KG1 (cell line): Measurements from ENCODE around the gene SMIM44.
"Not testable (repeated sequence)": the region's sequence is repeated elsewhere in the genome, so short reads cannot be mapped to it uniquely, and the experiment has no call there.

Source experiments
- DNase-seq: peaks from one replicate; lab custom pipeline; 2025; lab: John Stamatoyannopoulos, UW

SMIM44 gene

DNA sequence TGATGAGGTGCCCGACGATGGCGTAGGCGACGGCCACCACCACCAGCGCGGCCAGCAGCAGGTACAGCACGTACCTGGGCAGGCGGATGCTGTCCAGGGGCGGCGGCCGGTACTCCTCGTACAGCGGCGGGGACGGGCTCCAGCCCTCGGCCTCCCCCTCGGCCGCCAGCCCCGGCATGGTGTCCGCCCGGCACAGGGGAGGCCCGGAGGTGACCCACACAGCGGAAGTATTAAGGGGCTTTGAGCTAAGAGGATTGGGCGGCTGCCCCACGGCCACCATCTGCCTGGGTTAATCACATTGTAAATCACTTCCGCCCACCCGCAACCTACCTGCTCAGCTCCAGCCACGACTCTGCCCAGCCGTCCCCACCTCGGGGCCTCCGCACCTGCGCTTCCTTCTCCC lies at the start of gene SMIM44:
TSS of gene SMIM44 (minus strand) at position 216 of the 403 bp plus-strand sequence. CDS start at position 178, 38 bp downstream.
- DNase-seq, result no peak

- DNase-seq, result no peak
Observed at GRCh38 chr19:3533033-3533432, 49.8 kb upstream of the SMIM44 start.

GRCh38 chr19:3532154-3532786 lies 49.0 kb upstream of the SMIM44 start:
- DNase-seq, result no peak

GRCh38 chr19:3531716-3532115 lies 48.5 kb upstream of the SMIM44 start:
- no peak for DNase-seq

DNA sequence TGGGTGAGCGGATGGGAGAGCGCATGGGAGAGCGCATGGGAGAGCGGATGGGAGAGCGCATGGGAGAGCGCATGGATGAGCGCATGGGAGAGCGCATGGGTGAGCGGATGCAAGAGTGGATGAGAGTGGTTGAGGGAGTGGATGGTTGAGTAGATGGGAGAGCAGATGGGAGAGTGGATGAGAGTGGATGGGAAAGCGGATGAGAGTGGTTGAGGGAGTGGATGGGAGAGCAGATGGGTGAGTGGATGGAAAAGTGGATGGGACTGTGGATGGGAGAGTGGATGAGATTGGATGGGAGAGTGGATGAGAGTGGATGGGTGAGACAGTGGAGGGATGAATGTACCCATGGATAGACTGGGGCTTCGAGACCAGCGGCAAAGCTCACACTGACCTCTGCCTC lies 47.1 kb upstream of the SMIM44 start:
- no peak for DNase-seq

DNA sequence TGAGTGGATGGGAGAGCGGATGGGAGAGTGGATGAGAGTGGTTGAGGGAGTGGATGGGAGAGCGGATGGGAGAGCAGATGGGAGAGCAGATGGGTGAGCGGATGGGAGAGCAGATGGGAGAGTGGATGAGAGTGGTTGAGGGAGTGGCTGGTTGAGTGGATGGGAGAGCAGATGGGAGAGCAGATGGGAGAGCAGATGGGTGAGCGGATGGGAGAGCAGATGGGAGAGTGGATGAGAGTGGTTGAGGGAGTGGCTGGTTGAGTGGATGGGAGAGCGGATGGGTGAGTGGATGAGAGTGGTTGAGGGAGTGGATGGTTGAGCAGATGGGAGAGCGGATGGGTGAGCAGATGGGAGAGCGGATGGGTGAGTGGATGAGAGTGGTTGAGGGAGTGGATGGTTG lies 46.1 kb upstream of the SMIM44 start:
- DNase-seq, result not testable (repeated sequence)

DNA sequence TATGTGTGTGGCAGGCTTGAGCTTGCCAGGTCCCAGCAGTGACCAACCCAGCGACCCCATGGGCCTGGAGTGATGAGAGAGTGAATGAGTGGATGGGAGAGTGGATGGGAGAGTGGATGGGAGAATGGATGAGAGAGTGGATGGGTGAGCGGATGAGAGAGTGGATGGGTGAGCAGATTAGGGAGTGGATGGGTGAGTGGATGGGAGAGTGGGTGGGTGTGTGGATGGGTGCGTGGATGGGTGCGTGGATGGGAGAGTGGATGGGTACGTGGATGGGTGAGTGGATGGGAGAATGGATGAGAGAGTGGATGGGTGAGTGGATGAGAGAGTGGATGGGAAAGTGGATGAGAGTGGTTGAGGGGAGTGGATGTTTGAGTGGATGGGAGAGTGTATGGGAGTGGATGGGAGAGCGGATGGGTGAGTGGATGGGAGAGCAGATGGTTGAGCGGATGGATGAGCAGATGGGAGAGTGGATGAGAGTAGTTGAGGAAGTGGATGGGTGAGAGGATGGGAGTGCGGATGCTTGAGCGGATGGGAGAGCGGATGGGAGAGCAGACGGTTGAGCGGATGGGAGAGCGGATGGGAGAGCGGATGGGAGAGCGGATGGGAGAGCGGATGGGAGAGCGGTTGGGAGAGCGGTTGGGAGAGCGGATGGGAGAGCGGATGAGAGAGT lies 45.4 kb upstream of the SMIM44 start:
- no peak for DNase-seq

DNA sequence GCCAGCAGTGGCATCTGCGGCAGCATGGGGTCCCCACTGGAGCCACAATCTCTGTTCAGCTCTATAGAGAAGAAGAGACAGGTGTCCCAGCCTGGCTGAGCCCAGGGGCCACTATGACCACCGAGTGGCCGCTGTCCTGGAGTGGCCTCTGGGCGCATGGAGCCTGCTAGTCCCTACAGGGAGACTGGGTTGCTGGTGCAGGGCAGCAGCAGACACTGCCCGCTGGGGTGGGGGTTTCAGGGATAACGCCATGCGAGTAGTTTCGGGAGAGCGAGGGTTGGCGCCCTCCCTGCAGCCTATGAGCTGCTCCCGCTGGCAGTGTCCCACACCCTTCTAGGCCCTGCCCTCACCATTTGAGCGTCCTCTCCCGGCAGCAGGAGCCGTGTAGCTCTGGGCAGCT lies 44.8 kb upstream of the SMIM44 start:
- DNase-seq, result no peak

- DNase-seq, result no peak
Observed at GRCh38 chr19:3527238-3527910, 44.1 kb upstream of the SMIM44 start.

GRCh38 chr19:3526507-3527237 lies 43.4 kb upstream of the SMIM44 start:
- DNase-seq, result no peak

DNA sequence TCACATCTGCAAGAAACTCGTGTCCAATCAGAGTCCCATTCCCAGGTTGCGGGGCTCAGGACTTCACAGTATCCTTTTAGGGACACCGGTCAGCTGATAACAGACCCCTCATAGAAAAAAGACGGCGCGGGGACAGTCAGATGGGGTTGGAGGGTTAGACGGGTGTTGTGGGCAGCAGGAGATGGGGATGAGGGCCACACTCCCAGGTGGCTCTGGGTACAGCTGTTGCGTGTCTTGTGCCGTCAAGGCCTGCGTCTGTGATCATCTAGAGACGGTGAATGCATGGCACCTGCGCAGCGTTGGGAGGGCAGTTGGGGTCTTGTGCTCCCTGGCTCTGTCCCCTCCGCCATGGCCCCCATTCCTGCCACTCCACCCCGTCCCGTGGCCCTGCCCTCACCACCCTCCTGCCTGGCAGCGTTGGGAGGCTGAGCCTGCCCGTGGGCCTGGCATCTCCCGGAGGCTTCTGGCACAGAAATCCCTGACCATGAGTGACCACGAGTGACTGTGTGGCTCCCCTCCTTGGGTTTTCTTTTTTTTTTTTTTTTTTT lies 41.7 kb upstream of the SMIM44 start:
- no peak for DNase-seq

DNA sequence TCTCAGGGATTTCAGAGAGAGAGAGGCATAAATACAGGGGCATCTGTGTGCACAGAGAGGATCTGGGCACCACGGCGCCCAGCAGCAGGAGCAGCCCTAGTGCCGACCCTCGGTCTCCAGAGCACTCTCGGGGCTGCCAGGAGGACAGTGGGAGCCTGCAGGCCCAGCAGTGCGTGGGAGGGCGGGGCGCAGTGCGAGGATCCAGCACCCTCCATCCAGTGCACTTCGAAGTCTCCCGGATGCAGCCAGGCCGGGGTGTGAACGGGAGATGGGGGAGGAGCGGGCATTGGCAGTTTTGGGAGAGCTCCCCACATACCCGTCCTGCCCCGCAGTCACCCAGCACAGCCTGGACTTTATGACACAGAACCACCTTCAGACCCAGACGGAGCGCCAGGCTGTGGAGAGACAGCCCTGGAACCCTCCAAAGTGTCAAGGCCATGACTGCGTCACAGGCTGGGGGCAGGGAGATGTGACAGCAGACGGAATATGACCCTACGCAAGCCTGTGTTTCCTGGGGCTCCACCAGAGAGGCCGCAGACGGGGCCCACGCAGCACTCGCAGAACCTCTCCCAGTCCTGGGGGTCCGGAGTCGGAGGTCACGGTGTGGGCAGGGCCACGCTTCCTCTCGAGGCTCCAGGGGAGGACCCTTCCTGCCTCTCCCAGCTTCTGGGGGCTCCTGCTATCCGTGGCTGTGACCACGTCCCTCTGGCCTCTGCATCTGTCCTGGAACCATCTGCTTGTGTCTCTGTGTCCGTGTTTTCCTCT lies 41.0 kb upstream of the SMIM44 start:
- DNase-seq, result no peak

DNA sequence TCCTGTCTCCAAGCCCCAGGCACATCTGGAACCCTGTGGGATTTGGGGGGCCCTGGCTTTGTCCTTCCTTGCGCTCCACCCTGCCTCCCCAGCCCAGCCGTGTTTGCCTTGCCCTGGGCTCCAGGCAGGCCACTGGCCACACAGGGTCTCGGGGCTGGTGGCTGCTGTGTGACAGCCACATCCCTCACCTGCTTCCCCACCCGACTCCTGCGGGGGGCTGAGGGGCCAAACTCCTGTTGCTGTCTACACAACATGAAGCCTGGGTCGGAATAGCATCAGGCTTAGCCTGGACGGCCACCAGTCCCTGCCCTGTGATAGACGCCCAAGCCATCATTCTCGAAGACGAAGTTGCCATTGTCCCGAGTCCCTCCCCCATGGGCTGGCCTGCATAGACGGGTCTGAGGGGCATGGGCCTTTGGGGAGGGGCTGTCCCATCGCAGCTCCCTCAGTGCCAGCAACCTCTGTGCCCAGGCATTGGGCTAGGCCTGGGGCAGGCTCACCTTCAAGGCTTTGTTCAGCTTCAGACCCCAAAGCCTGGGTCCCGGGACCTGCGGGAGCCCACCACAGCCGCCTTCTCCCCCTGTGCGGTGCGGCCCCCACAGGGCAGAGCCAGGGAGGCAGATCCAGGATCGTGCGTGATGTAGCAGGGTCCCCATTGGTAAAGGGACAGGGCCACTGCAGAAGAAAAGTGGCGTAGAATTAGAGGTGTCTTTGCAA lies 40.3 kb upstream of the SMIM44 start:
- DNase-seq, result no peak

- no peak for DNase-seq
Observed at GRCh38 chr19:3522421-3523360, 39.5 kb upstream of the SMIM44 start.

GRCh38 chr19:3521104-3521445 lies 37.8 kb upstream of the SMIM44 start:
- no peak for DNase-seq

- DNase-seq, result no peak
Observed at GRCh38 chr19:3520166-3521103, 37.2 kb upstream of the SMIM44 start.

DNA sequence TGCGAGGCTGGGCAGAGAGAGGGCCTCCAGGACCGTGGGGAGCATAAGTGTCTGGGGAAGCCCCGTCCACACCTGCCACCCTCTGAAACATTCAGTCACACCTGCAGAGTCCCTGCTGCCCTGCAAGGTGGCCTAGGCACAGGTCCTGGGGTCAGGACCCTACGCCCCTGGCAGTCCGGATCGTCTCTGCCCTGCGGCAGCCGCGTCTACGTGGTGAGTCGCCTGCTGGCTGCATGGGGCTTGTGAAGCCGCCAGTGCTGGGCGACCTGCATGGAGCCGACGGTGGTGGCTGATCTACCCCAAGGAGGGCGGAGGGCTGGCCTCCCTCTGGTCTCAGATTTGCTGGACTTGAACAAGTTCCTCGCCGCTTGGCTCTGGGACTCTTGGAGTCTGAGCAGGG lies 35.9 kb upstream of the SMIM44 start:
- DNase-seq, result no peak

DNA sequence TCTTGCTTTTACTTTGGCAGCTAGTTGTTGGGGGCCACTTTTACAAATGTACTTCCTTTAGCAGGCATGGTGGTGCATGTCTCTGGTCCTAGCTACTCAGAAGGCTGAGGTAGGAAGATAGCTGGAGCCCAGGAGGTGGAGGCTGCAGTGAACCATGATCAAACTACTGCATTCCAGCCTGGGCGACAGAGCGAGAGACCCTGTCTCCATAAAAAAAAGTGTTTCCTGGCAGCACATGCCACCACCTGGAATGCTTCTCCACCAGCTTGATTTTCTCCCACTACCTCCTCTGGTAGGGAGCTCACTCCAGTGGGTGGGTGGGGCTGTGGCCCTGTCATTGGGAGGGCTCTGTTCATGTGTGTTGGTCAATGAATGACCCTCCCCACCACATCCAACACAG lies 35.4 kb upstream of the SMIM44 start:
- DNase-seq, result no peak

- no peak for DNase-seq
Observed at GRCh38 chr19:3518255-3518654, 35.0 kb upstream of the SMIM44 start.
